HEK293 (cell line): Measurements from ENCODE around the gene SYNDIG1L.

ENCODE experiments used
- CTCF ChIP-seq: fragments of 450-650 bp; formaldehyde crosslinking; IDR thresholded peaks from 2 replicates; pipeline ENCODE4 v1.5.1; 2016; ENCODE audit warnings: missing biosample characterization, missing genetic modification characterization
- HIC1 ChIP-seq: fragments of 450-650 bp; formaldehyde crosslinking; IDR thresholded peaks from 2 replicates; pipeline ENCODE4 v1.5.1; 2016; ENCODE audit warnings: missing biosample characterization, missing genetic modification characterization
- PATZ1 ChIP-seq: fragments of 450-650 bp; formaldehyde crosslinking; IDR thresholded peaks from 2 replicates; pipeline ENCODE4 v1.5.1; 2016; ENCODE audit warnings: missing biosample characterization, missing genetic modification characterization
- SP2 ChIP-seq: fragments of 450-650 bp; formaldehyde crosslinking; IDR thresholded peaks from 2 replicates; pipeline ENCODE4 v1.5.1; 2016; ENCODE audit warnings: missing biosample characterization, missing genetic modification characterization
- YY1 ChIP-seq: fragments of 450-650 bp; formaldehyde crosslinking; IDR thresholded peaks from 2 replicates; pipeline ENCODE4 v1.5.1; 2018; ENCODE audit warnings: missing biosample characterization, missing genetic modification characterization
- ZNF274 ChIP-seq, 2 experiments: fragments of 200-500 bp in 1 of 2; fragments of 450-650 bp in 1 of 2; sonication (Bioruptor generic) in 1 of 2; formaldehyde crosslinking in 1 of 2; IDR thresholded peaks; 2 replicates each; pipeline versions ENCODE4 v1.5.1 to v1.6.1; 2014 to 2016; ENCODE audit warnings: borderline replicate concordance in 1 of 2, inconsistent platforms in 1 of 2, low read length in 1 of 2, missing biosample characterization in 1 of 2, missing genetic modification characterization in 1 of 2
- ZNF394 ChIP-seq: fragments of 450-650 bp; formaldehyde crosslinking; IDR thresholded peaks from 2 replicates; pipeline ENCODE4 v1.5.1; 2016; ENCODE audit warnings: missing biosample characterization, missing genetic modification characterization, mild to moderate bottlenecking, moderate library complexity, borderline replicate concordance
- ZNF792 ChIP-seq: fragments of 450-650 bp; formaldehyde crosslinking; IDR thresholded peaks from 2 replicates; pipeline ENCODE4 v1.5.1; 2016; ENCODE audit warnings: missing biosample characterization, missing genetic modification characterization

- no peak for TF ChIP-seq ZNF394 (tag by site-specific recombination)
- no peak for TF ChIP-seq CTCF
- TF ChIP-seq YY1 (tag by site-specific recombination): no peak
- no peak for TF ChIP-seq SP2
- TF ChIP-seq ZNF792: no peak
- TF ChIP-seq HIC1 (tag by site-specific recombination): no peak
- TF ChIP-seq PATZ1: no peak
- no peak for TF ChIP-seq ZNF274 (IDR thresholded peaks at IDR 0.05; ENCODE audit: low read length)
- no peak for TF ChIP-seq ZNF274 (tag by site-specific recombination; IDR thresholded peaks at IDR 0.05; ENCODE audit: borderline replicate concordance)
These were observed 14.3 kb downstream of the SYNDIG1L start for GRCh38 chr14:74411671-74412070.
